ENCODE data around the gene CDC73. TPM values are rescaled to one million over a fixed set of nuclear protein-coding genes. Genes with fewer than 3 reads are reported as not detected.
"Not testable (repeated sequence)": the region's sequence is repeated elsewhere in the genome, so short reads cannot be mapped to it uniquely, and the experiment has no call there.

The CDC73 gene
- total and polyA plus RNA-seq, 2 experiments from 2014 or later = 25.6 to 45.8 TPM

GRCh38 chr1:193265716-193266115, 143.9 kb downstream of the CDC73 start:
- Histone ChIP-seq H3K27me3 (no peaks in the 10 kb centered on the region), H3K4me3 (no peak overlapping the region), H3K4me1 (ENCODE audit: low read depth) (peaks cover 9% of the 10 kb centered on the region), H3K27ac (no peak overlapping the region), H3K9me3 (ENCODE audit: low read depth) (no peaks in the 10 kb centered on the region), H3K36me3 (peaks cover 5% of the 10 kb centered on the region)
- TF ChIP-seq, protein P1, sequence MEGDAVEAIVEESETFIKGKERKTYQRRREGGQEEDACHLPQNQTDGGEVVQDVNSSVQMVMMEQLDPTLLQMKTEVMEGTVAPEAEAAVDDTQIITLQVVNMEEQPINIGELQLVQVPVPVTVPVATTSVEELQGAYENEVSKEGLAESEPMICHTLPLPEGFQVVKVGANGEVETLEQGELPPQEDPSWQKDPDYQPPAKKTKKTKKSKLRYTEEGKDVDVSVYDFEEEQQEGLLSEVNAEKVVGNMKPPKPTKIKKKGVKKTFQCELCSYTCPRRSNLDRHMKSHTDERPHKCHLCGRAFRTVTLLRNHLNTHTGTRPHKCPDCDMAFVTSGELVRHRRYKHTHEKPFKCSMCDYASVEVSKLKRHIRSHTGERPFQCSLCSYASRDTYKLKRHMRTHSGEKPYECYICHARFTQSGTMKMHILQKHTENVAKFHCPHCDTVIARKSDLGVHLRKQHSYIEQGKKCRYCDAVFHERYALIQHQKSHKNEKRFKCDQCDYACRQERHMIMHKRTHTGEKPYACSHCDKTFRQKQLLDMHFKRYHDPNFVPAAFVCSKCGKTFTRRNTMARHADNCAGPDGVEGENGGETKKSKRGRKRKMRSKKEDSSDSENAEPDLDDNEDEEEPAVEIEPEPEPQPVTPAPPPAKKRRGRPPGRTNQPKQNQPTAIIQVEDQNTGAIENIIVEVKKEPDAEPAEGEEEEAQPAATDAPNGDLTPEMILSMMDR (IDR thresholded peaks at IDR 0.05; ENCODE audit: low read depth, low read length) = no peak
- DNase-seq (ENCODE audit: low read depth in 1 of 2, low spot score in 1 of 2) = no peak

DNA sequence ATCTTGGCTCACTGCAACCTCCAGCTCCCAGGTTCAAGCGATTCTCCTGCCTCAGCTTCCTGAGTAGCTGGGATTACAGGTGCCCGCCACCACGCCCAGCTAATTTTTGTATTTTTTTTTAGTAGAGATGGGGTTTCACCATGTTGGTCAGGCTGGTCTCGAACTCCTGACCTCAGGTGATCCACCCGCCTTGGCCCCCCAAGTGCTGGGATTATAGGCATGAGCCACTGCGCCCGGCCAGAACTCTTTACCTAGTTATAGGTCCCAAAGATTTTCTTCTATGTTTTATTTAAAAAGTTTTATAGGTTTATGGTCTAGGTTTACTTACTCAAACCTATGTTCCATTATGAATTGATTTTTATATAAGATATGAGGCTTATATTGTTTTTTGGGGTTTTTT, 145.0 kb downstream of the CDC73 start:
- H3K36me3 ChIP-seq; H3K4me3 ChIP-seq; H3K27ac ChIP-seq; H3K9me3 ChIP-seq (ENCODE audit: low read depth); H3K4me1 ChIP-seq (ENCODE audit: low read depth); DNase-seq (ENCODE audit: low read depth in 1 of 2, low spot score in 1 of 2); H3K27me3 ChIP-seq: not testable (repeated sequence)

DNA sequence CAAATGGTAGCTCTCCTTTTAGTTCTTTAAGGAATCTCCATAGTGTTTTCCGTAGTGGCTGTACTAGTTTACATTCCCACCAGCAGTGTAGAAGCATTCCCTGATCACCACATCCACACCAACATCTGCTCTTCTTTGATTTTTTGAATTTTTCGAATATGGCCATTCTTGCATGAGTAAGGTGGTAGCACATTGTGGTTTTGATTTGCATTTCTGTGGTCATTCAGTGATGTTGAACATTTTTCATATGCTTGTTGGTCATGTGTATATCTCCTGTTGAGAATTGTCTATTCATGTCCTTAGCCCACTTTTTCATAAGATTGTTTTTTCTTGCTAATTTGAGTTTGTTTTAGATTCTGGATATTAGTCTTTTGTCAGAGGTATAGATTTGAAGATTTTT, 149.2 kb downstream of the CDC73 start:
- Histone ChIP-seq H3K9me3 (ENCODE audit: low read depth) (no peaks in the 10 kb centered on the region), H3K36me3 (no peaks in the 10 kb centered on the region), H3K27me3 (no peaks in the 10 kb centered on the region), H3K27ac (no peak overlapping the region), H3K4me1 (ENCODE audit: low read depth) (no peaks in the 10 kb centered on the region), H3K4me3 (no peak overlapping the region)
- TF ChIP-seq, protein P1 (IDR thresholded peaks at IDR 0.05; ENCODE audit: low read depth, low read length) = no peak
- DNase-seq (ENCODE audit: low read depth in 1 of 2, low spot score in 1 of 2) = peak in 1 of 2 donors; percentile 46

GRCh38 chr1:193275773-193276172, 153.9 kb downstream of the CDC73 start:
- Histone ChIP-seq H3K4me1 (ENCODE audit: low read depth) (no peaks in the 10 kb centered on the region), H3K27ac (no peak overlapping the region), H3K9me3 (ENCODE audit: low read depth) (no peaks in the 10 kb centered on the region), H3K36me3 (no peaks in the 10 kb centered on the region), H3K4me3 (no peak overlapping the region), H3K27me3 (no peaks in the 10 kb centered on the region)
- TF ChIP-seq, protein P1 (IDR thresholded peaks at IDR 0.05; ENCODE audit: low read depth, low read length) = no peak
- no peak for DNase-seq (ENCODE audit: low read depth in 1 of 2, low spot score in 1 of 2)

- TF ChIP-seq, protein P1 (IDR thresholded peaks at IDR 0.05; ENCODE audit: low read depth, low read length) = no peak
- Histone ChIP-seq H3K27ac (no peak overlapping the region), H3K27me3 (no peaks in the 10 kb centered on the region), H3K9me3 (ENCODE audit: low read depth) (no peaks in the 10 kb centered on the region), H3K36me3 (no peaks in the 10 kb centered on the region), H3K4me1 (ENCODE audit: low read depth) (no peaks in the 10 kb centered on the region), H3K4me3 (no peak overlapping the region)
- no peak for DNase-seq (ENCODE audit: low read depth in 1 of 2, low spot score in 1 of 2)
Measured at GRCh38 chr1:193278968-193279367, 157.1 kb downstream of the CDC73 start.

DNA sequence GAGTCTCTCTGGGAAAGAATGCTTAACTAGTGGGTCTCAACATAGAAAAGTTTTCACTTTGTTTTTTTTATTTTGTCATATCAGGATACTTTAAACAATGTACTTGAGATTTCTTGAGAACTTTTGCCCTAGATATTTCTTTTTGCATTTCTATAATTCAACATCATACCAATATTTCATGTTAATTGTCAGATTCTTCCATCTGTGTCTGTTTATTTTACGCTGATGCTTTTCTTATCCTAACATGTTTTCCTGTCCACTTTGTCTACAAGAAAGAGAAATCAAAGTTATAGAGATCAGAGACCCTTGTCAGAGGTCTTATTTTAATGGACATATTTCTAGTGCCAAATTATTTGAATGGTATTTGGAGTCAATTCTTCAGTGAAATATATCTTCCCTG, 160.1 kb downstream of the CDC73 start:
- Histone ChIP-seq H3K36me3 (no peaks in the 10 kb centered on the region), H3K9me3 (ENCODE audit: low read depth) (no peaks in the 10 kb centered on the region), H3K4me3 (no peak overlapping the region), H3K27ac (no peak overlapping the region), H3K4me1 (ENCODE audit: low read depth) (no peaks in the 10 kb centered on the region), H3K27me3 (no peaks in the 10 kb centered on the region)
- TF ChIP-seq, protein P1 (IDR thresholded peaks at IDR 0.05; ENCODE audit: low read depth, low read length) = no peak
- DNase-seq (ENCODE audit: low read depth in 1 of 2, low spot score in 1 of 2) = no peak

Measured in cardiac muscle cell (in vitro differentiated cells and primary cell).